HCT116 (cell line): ENCODE measurements around the gene DHX34. TPM values are rescaled to one million over a fixed set of nuclear protein-coding genes. Genes with fewer than 3 reads are reported as not detected.
"Not testable (repeated sequence)": the region's sequence is repeated elsewhere in the genome, so short reads cannot be mapped to it uniquely, and the experiment has no call there.

ENCODE experiments used
- ATAC-seq: fragments of 200-7000 bp; cut with Tn5 transposase; 2 replicates; pipeline ENCODE4 v1.9.1; 2020; ENCODE audit warnings: mild to moderate bottlenecking, moderate library complexity
- BruUV-seq: library from RNA; stranded (reverse); fragments of 400-500 nt; replicated peaks from 2 replicates; lab custom pipeline; 2021; lab: Mats Ljungman, UMichigan
- CTCF ChIA-PET: fragments of 300-600 bp; sonication (Branson Sonifier 250); formaldehyde crosslinking; loops from one replicate; lab custom pipeline; 2021; ENCODE audit warnings: antibody characterized with exemption; lab: Charles Lee
- POLR2A ChIA-PET: fragments of 300-600, 350-600 bp; sonication (Branson Sonifier 250); formaldehyde crosslinking; loops from one replicate; lab custom pipeline; 2021; ENCODE audit warnings: antibody characterized with exemption; lab: Charles Lee
- RAD21 ChIA-PET, 2 experiments: fragments of 300-600 bp; sonication (Branson Sonifier 250); formaldehyde crosslinking; loops; one replicate each; lab custom pipeline; 2023; ENCODE audit warnings: low total read pairs in 2 of 2; ENCODE audit not compliant: uncharacterized antibody in 2 of 2, unreplicated experiment in 2 of 2, low non-redundant PET in 1 of 2; lab: Charles Lee
- DNase-seq: peaks from one replicate; pipeline ENCODE4 v3.0.0-alpha.2; 2010; ENCODE audit warnings: low read depth, low spot score
- H2AFZ ChIP-seq: fragments of 200-600 bp; shearing (Covaris generic), sonication (generic); 2 replicates; pipeline ENCODE4 v1.6.1; 2017; ENCODE audit warnings: low read depth, mixed run types, mixed read lengths, antibody characterized with exemption, low read length; ENCODE audit not compliant: poor library complexity, severe bottlenecking
- H3K27ac ChIP-seq: 2 replicates; pipeline ENCODE4 v1.5.1; 2012; ENCODE audit warnings: low read depth, low read length
- H3K27me3 ChIP-seq: fragments of 200-600 bp; sonication (generic); 2 replicates; pipeline ENCODE4 v1.6.1; 2016; ENCODE audit warnings: mixed run types, low read length, mixed read lengths; ENCODE audit not compliant: insufficient read depth
- H3K36me3 ChIP-seq, 2 experiments: fragments of 200-500 bp in 1 of 2; fragments of 200-600 bp in 1 of 2; sonication (Bioruptor generic) in 1 of 2; sonication (generic) in 1 of 2; 2 replicates each; pipeline versions ENCODE4 v1.5.1 to v1.6.1; 2014 to 2016; ENCODE audit warnings: low read length in 2 of 2, inconsistent platforms in 1 of 2, mixed read lengths in 1 of 2, mixed run types in 1 of 2; ENCODE audit not compliant: insufficient read depth in 2 of 2, control insufficient read depth in 1 of 2
- H3K4me1 ChIP-seq, 2 experiments: fragments of 200-600 bp in 1 of 2; sonication (generic) in 1 of 2; 2 replicates each; pipeline versions ENCODE4 v1.5.1 to v1.6.1; 2012 to 2017; ENCODE audit warnings: low read length in 2 of 2, inconsistent platforms in 1 of 2, mild to moderate bottlenecking in 1 of 2, mixed read lengths in 1 of 2, mixed run types in 1 of 2, moderate library complexity in 1 of 2; ENCODE audit not compliant: insufficient read depth in 2 of 2, control insufficient read depth in 1 of 2
- H3K4me2 ChIP-seq: fragments of 200-600 bp; sonication (generic); 2 replicates; pipeline ENCODE4 v1.6.1; 2017; ENCODE audit warnings: mixed run types, low read length, mixed read lengths
- H3K4me3 ChIP-seq, 2 experiments: fragments of 200-600 bp in 1 of 2; sonication (generic) in 1 of 2; replicated peaks in 1 of 2; 2 replicates each; pipeline ENCODE4 v1.5.1; 2011 to 2016; ENCODE audit warnings: low read length in 2 of 2, control low read depth in 1 of 2, low read depth in 1 of 2, mild to moderate bottlenecking in 1 of 2, mixed read lengths in 1 of 2, mixed run types in 1 of 2
- H3K79me2 ChIP-seq: fragments of 200-600 bp; sonication (generic); 2 replicates; pipeline ENCODE4 v1.6.1; 2017; ENCODE audit warnings: mild to moderate bottlenecking, mixed run types, low read length, moderate library complexity, mixed read lengths; ENCODE audit not compliant: insufficient read depth
- H3K9ac ChIP-seq: fragments of 200-600 bp; sonication (generic); 2 replicates; pipeline ENCODE4 v1.6.1; 2016; ENCODE audit warnings: low read length, mixed read lengths
- H3K9me2 ChIP-seq: fragments of 200-600 bp; sonication (generic), shearing (Covaris generic); 2 replicates; pipeline ENCODE4 v1.6.1; 2017; ENCODE audit warnings: mixed run types, mild to moderate bottlenecking, moderate library complexity; ENCODE audit not compliant: insufficient read depth
- H3K9me3 ChIP-seq, 2 experiments: fragments of 200-500 bp in 1 of 2; fragments of 200-600 bp in 1 of 2; sonication (Bioruptor generic) in 1 of 2; sonication (generic) in 1 of 2; 2 replicates each; pipeline ENCODE4 v1.6.1; 2014 to 2017; ENCODE audit warnings: low read length in 2 of 2, mixed read lengths in 2 of 2, inconsistent platforms in 1 of 2, low read depth in 1 of 2, mild to moderate bottlenecking in 1 of 2, mixed run types in 1 of 2, moderate library complexity in 1 of 2; ENCODE audit not compliant: control insufficient read depth in 1 of 2, insufficient read depth in 1 of 2
- H4K20me1 ChIP-seq: fragments of 200-600 bp; sonication (generic), shearing (Covaris generic); 2 replicates; pipeline ENCODE4 v1.6.1; 2017; ENCODE audit warnings: mixed run types, mild to moderate bottlenecking, moderate library complexity; ENCODE audit not compliant: insufficient read depth
- ELF1 ChIP-seq: IDR thresholded peaks from 2 replicates; pipeline ENCODE4 v1.6.1; 2012; ENCODE audit warnings: low read depth, borderline replicate concordance
- FOSL1 ChIP-seq: IDR thresholded peaks from 2 replicates; pipeline ENCODE4 v1.6.1; 2012; ENCODE audit warnings: low read depth
- SP1 ChIP-seq: IDR thresholded peaks from 2 replicates; pipeline ENCODE4 v1.6.1; 2012; ENCODE audit warnings: low read depth
- SRF ChIP-seq: IDR thresholded peaks from 2 replicates; pipeline ENCODE4 v1.6.1; 2012; ENCODE audit warnings: low read depth
- ZBTB33 ChIP-seq: IDR thresholded peaks from 2 replicates; pipeline ENCODE4 v1.6.1; 2011; ENCODE audit warnings: mild to moderate bottlenecking, low read length, moderate library complexity; ENCODE audit not compliant: insufficient replicate concordance; ENCODE audit errors: extremely low read depth
- ZNF274 ChIP-seq: fragments of 200-500 bp; sonication (Bioruptor generic); IDR thresholded peaks from 2 replicates; pipeline ENCODE4 v1.6.1; 2014; ENCODE audit warnings: mild to moderate bottlenecking, low read depth, low read length, inconsistent platforms
- intact Hi-C: fragments of 100-400 bp; cut with micrococcal nuclease; formaldehyde crosslinking; loops from 2 replicates; pipeline ENCODE4 v1.10.0; 2022
- total RNA-seq: library from RNA; stranded (reverse); gene quantifications from one replicate; pipeline ENCODE4 v1.2.1, GENCODE V29; 2021; ENCODE audit not compliant: unreplicated experiment

The DHX34 gene
- total RNA-seq, 1 experiment from 2014 or later = 30.5 TPM

GRCh38 chr19:47343194-47343802 lies 5.8 kb upstream of the DHX34 start:
- Histone ChIP-seq H3K9me2 (no peaks in the 10 kb centered on the region), H3K27ac (no peak overlapping the region), H3K27me3 (no peaks in the 10 kb centered on the region), H3K36me3 (no peaks in the 10 kb centered on the region), H2AFZ (no peak overlapping the region), H3K9ac (no peak overlapping the region)
- CTCF ChIA-PET = no interaction called here
- no peak for DNase-seq
- no TSS peak for BruUV-seq
- no peak for ATAC-seq
- POLR2A ChIA-PET = no interaction called here
- TF ChIP-seq ZBTB33 = no peak
- no peak for TF ChIP-seq ELF1
- TF ChIP-seq SRF = no peak
- TF ChIP-seq ZNF274 = no peak
- TF ChIP-seq, all 23 proteins: peak for 0
- Histone ChIP-seq H3K4me3 (no peak overlapping the region), H3K79me2 (no peaks in the 10 kb centered on the region), H3K4me2 (no peak overlapping the region), H3K4me1 (0 out of 4 replicates have a peak, but pooled peaks cover 0 to under 1% of the 10 kb centered on the region in 2 experiments), H4K20me1 (no peaks in the 10 kb centered on the region), H3K9me3 (no peaks in the 10 kb centered on the region; a peak in 1 of 4 replicates)
- intact Hi-C loops = no loop called here
- RAD21 ChIA-PET = no interaction called here

DNA sequence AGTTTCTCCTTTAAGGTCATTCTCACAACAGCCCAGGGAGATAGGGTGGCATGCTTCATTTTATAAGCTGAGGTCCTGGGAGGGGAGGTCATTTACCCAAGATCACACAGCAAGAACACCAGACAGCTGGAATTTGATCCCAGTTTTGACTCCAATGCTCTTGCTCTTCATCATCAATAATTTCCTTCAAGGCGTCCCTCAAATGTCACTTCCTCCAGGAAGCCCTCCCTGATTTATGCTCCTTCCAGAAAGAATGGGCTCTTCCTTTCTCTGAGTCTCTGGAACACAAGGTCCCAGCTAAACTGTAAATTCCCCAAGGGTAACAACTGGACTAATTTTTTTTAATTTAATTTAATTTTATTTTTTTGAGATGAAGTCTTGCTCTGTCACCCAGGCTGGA lies 4.7 kb upstream of the DHX34 start:
- intact Hi-C loops = no loop called here
- H3K4me2 ChIP-seq = no peak overlapping the region

GRCh38 chr19:47346024-47346423 lies 3.1 kb upstream of the DHX34 start:
- BruUV-seq, POLR2A ChIA-PET, H3K9ac ChIP-seq, H3K27me3 ChIP-seq, intact Hi-C loops, CTCF ChIA-PET, H3K9me2 ChIP-seq, ATAC-seq, RAD21 ChIA-PET, H4K20me1 ChIP-seq, H3K4me3 ChIP-seq, H3K4me2 ChIP-seq, H3K36me3 ChIP-seq, DNase-seq, H2AFZ ChIP-seq, H3K9me3 ChIP-seq, H3K27ac ChIP-seq: not testable (repeated sequence)
- Histone ChIP-seq H3K4me1 (peaks cover 11 to 19% of the 10 kb centered on the region in 2 experiments; a peak in 3 of 4 replicates), H3K79me2 (peaks cover 18% of the 10 kb centered on the region)

More for the DNA sequence above, 4.7 kb upstream of the DHX34 start:
- POLR2A ChIA-PET = no interaction called here
- H3K79me2 ChIP-seq = peaks cover 2% of the 10 kb centered on the region; the same call in 1 of the 2 replicates
- no peaks in the 10 kb centered on the region; a peak in 1 of 4 replicates for H3K9me3 ChIP-seq
- no peaks in the 10 kb centered on the region for H3K27me3 ChIP-seq
- no peaks in the 10 kb centered on the region for H3K36me3 ChIP-seq
- H3K9me2 ChIP-seq = no peaks in the 10 kb centered on the region
- TF ChIP-seq SRF (no peak), FOSL1 (no peak), SP1 (no peak)
- H3K27ac ChIP-seq = no peak overlapping the region
- CTCF ChIA-PET = interaction anchor here (0.6 kb wide), 1 partner anchor 39 kb away, joined by 3 read pairs; no protein-coding TSS in a partner anchor
- DNase-seq (no peak), ATAC-seq (no peak)
- no TSS peak for BruUV-seq
- H3K9ac ChIP-seq = no peak overlapping the region
- RAD21 ChIA-PET = no interaction called here
- no peak overlapping the region for H3K4me3 ChIP-seq
- no peak overlapping the region for H2AFZ ChIP-seq
- H4K20me1 ChIP-seq = no peaks in the 10 kb centered on the region
- peaks cover 3 to 6% of the 10 kb centered on the region in 2 experiments; a peak in 3 of 4 replicates for H3K4me1 ChIP-seq
